Measurements from ENCODE around the gene RAPSN. TPM values are rescaled to one million over a fixed set of nuclear protein-coding genes. Genes with fewer than 3 reads are reported as not detected.
A peak's percentile ranks its signal among the peaks of the same experiment; 100 is the strongest.

Gene RAPSN
- total RNA-seq, 1 donor from 2014 or later, result not detected

- no peak for DNase-seq (ENCODE audit: low spot score)
- Histone ChIP-seq H3K27ac (no peak overlapping the region), H3K4me2 (no peak overlapping the region), H3F3A (ENCODE audit: low read depth) (no peaks in the 10 kb centered on the region), H3K79me2 (ENCODE audit: low read depth) (no peaks in the 10 kb centered on the region), H3K9ac (no peak overlapping the region), H2AFZ (replicated peaks) (no peak overlapping the region), H3K4me1 (no peaks in the 10 kb centered on the region), H3K27me3 (no peaks in the 10 kb centered on the region), H3K4me3 (no peak overlapping the region), H3K9me3 (ENCODE audit: low read depth) (no peaks in the 10 kb centered on the region), H4K20me1 (ENCODE audit: low read depth) (no peaks in the 10 kb centered on the region), H3K36me3 (no peaks in the 10 kb centered on the region)
- Mint-ChIP-seq H3K4me1 (no peaks in the 10 kb centered on the region), H3K27me3 (ENCODE audit: insufficient read depth, low read depth) (no peaks in the 10 kb centered on the region), H3K9me3 (no peaks in the 10 kb centered on the region), H3K36me3 (no peaks in the 10 kb centered on the region), H3K27ac (no peak overlapping the region), H3K4me3 (no peak overlapping the region)
- TF ChIP-seq EZH2 (IDR thresholded peaks at IDR 0.05), result no peak
- no peak for TF ChIP-seq EZH2phosphoT487 (IDR thresholded peaks at IDR 0.05)
- TF ChIP-seq CTCF (IDR thresholded peaks at IDR 0.05), result no peak
Measured at GRCh38 chr11:47391077-47391583, 57.8 kb downstream of the RAPSN start.

GRCh38 chr11:47390422-47390760 is 58.5 kb downstream of the RAPSN start:
- Histone ChIP-seq H3K4me3 (no peak overlapping the region), H4K20me1 (ENCODE audit: low read depth) (no peaks in the 10 kb centered on the region), H3K79me2 (ENCODE audit: low read depth) (no peaks in the 10 kb centered on the region), H3K27ac (no peak overlapping the region), H3K9ac (no peak overlapping the region), H3K36me3 (no peaks in the 10 kb centered on the region), H3F3A (ENCODE audit: low read depth) (no peaks in the 10 kb centered on the region), H3K27me3 (no peaks in the 10 kb centered on the region), H2AFZ (replicated peaks) (no peak overlapping the region), H3K9me3 (ENCODE audit: low read depth) (no peaks in the 10 kb centered on the region), H3K4me2 (no peak overlapping the region), H3K4me1 (no peaks in the 10 kb centered on the region)
- H3K36me3 Mint-ChIP-seq, result no peaks in the 10 kb centered on the region
- no peak for DNase-seq (ENCODE audit: low spot score)
- H3K4me3 Mint-ChIP-seq, result no peak overlapping the region
- no peak for TF ChIP-seq CTCF (IDR thresholded peaks at IDR 0.05)
- TF ChIP-seq EZH2phosphoT487 (IDR thresholded peaks at IDR 0.05), result no peak
- TF ChIP-seq EZH2 (IDR thresholded peaks at IDR 0.05), result no peak
- no peaks in the 10 kb centered on the region for H3K4me1 Mint-ChIP-seq
- no peaks in the 10 kb centered on the region for H3K9me3 Mint-ChIP-seq
- no peak overlapping the region for H3K27ac Mint-ChIP-seq
- no peaks in the 10 kb centered on the region for H3K27me3 Mint-ChIP-seq (ENCODE audit: insufficient read depth, low read depth)

GRCh38 chr11:47389577-47390421 is 59.1 kb downstream of the RAPSN start:
- TF ChIP-seq EZH2 (IDR thresholded peaks at IDR 0.05) (no peak), CTCF (IDR thresholded peaks at IDR 0.05) (no peak), EZH2phosphoT487 (IDR thresholded peaks at IDR 0.05) (no peak)
- Histone ChIP-seq H3F3A (ENCODE audit: low read depth) (no peaks in the 10 kb centered on the region), H3K27ac (no peak overlapping the region), H3K36me3 (no peaks in the 10 kb centered on the region), H3K4me1 (no peaks in the 10 kb centered on the region), H3K27me3 (no peaks in the 10 kb centered on the region), H4K20me1 (ENCODE audit: low read depth) (no peaks in the 10 kb centered on the region), H3K4me2 (no peak overlapping the region), H3K9me3 (ENCODE audit: low read depth) (no peaks in the 10 kb centered on the region), H3K79me2 (ENCODE audit: low read depth) (no peaks in the 10 kb centered on the region), H3K4me3 (no peak overlapping the region), H2AFZ (replicated peaks) (no peak overlapping the region), H3K9ac (no peak overlapping the region)
- Mint-ChIP-seq H3K9me3 (no peaks in the 10 kb centered on the region), H3K27me3 (ENCODE audit: insufficient read depth, low read depth) (no peaks in the 10 kb centered on the region), H3K4me1 (no peaks in the 10 kb centered on the region), H3K27ac (peak overlapping the region; percentile 72), H3K36me3 (no peaks in the 10 kb centered on the region), H3K4me3 (no peak overlapping the region)
- no peak for DNase-seq (ENCODE audit: low spot score)

Data from neural progenitor cell (in vitro differentiated cells).